GM19397 (cell line): Measurements from ENCODE around the gene PMFBP1.
A peak's percentile ranks its signal among the peaks of the same experiment; 100 is the strongest.
"Not testable (repeated sequence)": the region's sequence is repeated elsewhere in the genome, so short reads cannot be mapped to it uniquely, and the experiment has no call there.

Source experiments
- ATAC-seq: cut with Tn5 transposase; IDR thresholded peaks from one replicate; pipeline ENCODE4 v1.9.1; 2021; ENCODE audit warnings: mild to moderate bottlenecking, moderate library complexity; ENCODE audit not compliant: unreplicated experiment

PMFBP1 gene

DNA sequence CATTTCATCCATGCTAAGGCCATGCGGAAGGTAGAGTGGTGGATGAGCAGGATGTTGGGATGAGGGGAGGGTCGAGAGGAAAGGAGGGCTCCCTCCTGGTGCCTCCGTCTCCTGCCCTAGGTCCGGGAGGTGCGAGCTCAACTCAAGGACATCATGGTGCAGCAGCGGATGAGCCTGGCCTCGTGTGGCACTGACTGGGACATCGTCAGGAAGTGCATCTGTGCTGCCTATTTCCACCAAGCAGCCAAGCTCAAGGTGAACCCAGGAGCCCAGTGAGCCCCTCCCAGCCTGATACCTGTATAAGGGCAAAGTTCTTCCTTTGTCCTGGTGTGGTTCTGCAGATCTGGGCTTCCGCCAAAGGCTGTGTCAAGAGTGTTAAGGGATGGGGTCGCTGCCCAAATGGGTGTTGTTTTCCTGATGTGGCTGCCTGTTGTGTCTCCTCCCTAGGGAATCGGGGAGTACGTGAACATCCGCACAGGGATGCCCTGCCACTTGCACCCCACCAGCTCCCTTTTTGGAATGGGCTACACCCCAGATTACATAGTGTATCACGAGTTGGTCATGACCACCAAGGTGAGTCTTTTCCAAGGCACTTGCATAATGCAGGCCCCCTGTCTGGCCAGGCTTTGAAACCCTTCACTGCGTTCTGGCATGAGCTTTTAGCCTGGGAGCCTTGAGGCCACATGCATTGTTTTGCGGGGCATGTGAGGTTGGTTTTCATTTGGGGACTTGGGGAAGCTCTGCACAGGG, 63.4 kb downstream of the PMFBP1 start:
- ATAC-seq, result no peak

DNA sequence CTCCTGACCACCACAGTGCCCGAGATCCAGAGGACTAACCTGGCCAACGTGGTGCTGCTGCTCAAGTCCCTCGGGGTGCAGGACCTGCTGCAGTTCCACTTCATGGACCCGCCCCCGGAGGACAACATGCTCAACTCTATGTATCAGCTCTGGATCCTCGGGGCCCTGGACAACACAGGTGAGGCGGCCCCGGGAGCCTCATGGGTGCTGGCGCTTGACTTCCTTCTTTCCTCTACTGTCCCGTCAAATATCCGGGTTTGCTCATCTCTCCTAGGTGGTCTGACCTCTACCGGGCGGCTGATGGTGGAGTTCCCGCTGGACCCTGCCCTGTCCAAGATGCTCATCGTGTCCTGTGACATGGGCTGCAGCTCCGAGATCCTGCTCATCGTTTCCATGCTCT, 64.6 kb downstream of the PMFBP1 start:
- ATAC-seq, result no peak

DNA sequence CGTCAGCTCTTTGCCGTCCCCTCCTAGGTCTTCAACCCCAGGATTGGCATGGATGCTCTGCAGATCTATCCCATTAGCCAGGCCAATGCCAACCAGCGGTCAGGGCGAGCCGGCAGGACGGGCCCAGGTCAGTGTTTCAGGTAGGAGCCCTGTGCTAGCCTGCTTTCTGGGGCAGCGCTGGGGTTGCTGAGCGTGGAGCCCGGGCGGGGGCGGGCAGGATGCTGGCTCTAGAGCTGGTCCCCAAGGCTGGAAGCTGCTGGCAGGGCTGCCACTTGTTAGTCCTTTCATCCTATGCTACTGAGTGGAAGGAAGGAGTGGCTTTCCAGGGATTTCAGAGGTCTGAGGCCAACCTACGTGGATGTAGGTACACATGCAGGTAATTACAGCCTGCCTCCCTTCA, 66.0 kb downstream of the PMFBP1 start:
- no peak for ATAC-seq

DNA sequence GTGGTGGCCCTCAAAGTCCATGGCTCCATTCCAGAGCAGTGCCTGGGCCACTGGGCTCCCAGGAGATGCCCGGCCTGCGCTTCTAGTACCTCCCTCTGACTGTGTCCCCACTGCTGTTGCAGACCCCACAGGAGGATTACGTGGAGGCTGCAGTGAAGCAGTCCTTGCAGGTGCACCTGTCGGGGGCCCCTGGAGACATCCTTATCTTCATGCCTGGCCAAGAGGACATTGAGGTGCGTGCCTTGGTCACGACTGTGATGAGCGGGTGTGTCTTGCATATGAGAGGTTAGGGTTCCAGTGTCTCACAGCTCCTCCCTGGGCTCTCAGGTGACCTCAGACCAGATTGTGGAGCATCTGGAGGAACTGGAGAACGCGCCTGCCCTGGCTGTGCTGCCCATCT, 67.0 kb downstream of the PMFBP1 start:
- ATAC-seq, result no peak

DNA sequence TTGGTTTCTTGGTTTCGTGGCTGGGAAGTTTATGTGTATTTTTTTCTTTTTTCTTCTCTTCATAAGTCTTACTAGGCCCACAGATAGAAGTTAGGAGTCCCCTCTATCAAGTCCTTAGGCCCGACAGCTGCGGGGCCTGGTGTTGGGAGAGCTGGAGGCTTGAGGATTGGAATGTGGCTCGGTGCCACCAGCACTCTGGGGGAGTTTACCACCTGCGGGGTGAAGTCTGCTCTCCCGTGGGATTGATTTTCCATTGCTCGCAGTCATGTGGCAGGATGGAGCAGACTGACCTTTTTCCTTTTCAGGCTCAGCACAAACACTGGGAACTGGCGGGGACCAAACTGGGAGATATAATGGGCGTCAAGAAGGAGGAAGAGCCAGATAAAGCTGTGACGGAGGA, 70.8 kb downstream of the PMFBP1 start:
- no peak for ATAC-seq

DNA sequence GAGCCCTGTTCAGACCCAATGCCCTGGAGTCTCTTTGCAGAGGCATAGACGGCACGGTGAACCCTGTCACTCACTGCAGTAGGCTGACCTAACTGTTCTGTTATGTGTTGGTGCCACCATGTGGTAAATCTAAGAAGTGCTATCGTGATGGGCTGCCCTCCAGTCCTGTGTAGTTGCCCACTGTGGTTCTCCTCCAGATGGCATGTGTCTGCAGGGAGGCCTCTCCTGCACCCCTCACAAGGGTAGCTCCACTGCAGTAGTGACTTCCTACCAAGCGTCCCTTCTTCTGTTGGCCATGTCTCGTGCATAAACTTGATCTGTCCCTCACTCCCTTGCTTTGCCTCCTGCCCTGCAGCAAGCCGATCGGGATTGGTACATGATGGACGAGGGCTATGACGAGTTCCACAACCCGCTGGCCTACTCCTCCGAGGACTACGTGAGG, 72.6 kb downstream of the PMFBP1 start:
- ATAC-seq, result peak; percentile 72

DNA sequence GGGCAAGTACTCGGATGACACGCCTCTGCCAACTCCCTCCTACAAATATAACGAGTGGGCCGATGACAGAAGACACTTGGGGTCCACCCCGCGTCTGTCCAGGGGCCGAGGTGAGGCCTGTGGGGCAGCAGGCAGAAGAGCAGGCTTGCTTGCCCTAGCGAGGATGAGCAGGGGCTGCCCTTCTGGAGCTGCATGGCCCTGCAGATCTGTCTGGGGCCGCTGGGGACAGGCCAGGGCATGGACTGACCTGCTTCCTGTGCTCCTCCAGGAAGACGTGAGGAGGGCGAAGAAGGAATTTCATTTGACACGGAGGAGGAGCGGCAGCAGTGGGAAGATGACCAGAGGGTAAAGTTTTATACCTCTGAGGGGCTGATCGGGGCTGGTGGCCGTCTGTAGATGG, 73.0 kb downstream of the PMFBP1 start:
- no peak for ATAC-seq

DNA sequence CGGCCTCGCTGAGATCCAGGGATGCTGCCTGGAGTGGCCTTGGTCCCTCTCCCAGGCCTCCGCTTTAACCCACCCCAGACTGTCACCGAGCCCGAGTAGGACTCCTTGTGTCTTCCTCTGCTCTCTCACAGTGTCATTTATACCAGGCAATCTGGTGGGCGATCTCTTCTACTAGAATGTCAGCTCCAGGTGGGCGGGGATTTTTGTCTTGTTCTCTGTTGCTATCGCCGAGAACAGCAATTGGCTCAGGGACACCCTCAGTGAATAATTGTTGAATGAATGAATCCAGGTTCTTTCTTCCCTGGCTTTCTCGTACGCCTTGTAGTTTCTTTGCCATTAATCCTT, 77.7 kb downstream of the PMFBP1 start:
- no peak for ATAC-seq

DNA sequence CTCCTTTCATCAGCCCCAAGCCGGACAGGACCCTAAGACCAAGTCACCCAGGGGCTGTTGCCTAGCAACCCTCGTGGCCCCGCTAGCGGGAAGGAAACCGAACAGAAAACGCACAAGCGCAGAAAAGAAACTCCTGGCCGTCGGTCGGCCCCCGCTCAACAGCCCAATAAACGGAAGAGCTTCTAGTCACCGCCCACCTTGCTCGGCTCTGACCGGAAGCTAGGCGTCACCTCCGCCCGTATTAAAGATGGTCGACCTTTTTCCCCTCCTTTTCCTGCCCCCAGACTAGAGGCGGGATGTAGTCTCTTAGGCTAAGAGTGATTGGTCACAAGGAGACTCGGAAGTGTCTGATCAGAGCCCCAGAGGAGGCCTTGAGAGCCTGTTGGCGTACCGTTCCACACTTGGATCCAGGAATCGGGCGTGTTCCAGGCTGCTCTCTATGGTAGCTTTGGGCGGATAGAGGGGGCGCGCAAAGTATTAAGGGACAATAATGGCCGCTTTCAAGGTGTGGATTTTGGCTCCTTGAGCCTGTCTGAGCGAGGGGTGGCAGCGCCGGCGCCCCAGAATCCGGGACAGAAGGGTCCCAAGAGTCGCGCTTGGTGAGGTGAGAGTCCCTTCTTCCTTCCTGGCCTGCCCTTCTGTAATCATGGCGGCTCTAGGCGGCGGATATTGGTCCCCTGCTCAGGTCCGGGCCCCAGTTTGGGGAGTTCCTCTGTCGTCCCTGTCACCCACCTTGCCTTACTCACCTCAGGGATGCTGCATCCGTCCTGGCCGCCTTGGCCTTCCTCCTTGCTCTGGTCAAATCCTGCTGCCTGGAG, 78.3 kb downstream of the PMFBP1 start, which contains the start of the genes DHX38 and TXNL4B:
DHX38 (plus strand) TSS at position 400 of the 818 bp plus-strand sequence. CDS start 2,311 bp downstream, outside the sequence.
TXNL4B (minus strand) TSS at position 173 of the 818 bp plus-strand sequence. CDS start 2,871 bp downstream, outside the sequence.
- peak; percentile 96 for ATAC-seq

DNA sequence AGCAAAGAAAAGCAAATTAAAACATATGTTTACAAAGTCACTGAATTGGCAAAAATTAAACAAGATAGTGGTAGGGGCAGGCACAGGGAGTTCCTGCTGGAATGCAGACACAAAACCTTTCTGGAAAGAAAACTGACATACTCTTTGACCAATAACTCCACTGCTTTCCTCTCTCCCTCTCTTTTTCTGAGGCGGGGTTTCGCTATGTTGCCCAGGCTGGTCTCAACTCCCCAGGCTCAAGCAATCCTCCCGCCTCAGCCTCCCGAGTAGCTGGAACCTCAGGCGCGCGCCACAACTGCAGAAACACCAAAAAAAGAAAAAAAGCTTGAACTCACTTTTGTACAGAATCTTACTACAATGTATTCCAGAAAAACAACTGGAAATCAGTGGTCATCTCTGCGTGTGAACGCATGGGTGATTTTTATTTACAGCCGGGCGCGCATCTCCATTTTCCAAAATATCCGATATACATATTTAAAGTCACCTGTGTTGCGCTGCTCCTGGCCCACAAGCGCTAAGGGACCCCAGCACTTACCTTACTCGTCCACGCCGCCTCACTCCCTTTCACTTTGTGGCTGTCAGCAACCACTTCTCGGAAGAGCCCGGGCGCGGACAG, 79.0 kb downstream of the PMFBP1 start:
- ATAC-seq, result no peak

DNA sequence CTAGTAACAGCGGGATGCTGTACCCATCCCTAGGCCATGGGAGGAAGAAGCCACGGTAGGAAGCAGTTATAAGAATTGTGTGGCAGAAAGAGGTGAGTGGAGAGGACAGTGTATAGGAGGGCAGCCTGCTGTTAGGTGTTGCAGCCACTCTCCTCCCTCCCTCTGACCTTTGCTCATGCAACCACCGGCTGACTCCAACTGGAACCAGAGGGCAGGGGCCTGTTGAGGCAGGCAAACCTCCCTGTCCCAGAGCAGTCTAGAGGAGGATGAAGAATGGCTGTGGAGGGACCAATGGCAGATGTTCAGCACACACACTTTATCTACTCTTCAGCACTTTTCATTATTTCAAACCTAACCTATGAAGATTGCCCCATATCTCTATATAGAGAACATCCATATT, 80.7 kb downstream of the PMFBP1 start:
- no peak for ATAC-seq

DNA sequence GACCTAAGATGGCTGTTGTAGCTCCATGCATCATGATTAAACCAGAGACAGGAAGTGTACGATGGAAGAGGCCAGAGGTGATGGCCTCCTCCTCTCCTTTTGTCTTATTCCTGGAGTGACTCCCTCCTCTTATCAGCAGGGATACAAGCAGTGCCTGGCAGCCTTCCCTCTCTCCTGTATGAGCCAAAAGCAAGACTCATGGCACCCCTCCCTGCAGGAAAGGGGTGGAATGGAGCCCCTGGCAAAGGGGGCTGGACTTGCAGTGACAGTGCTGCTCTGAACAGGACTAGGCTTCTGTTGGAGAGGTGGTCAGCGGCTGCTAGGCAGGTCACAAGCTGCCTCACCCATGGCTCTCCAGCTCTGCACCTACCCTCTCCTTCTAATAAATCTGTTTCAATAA, 87.0 kb downstream of the PMFBP1 start:
- ATAC-seq, result no peak

DNA sequence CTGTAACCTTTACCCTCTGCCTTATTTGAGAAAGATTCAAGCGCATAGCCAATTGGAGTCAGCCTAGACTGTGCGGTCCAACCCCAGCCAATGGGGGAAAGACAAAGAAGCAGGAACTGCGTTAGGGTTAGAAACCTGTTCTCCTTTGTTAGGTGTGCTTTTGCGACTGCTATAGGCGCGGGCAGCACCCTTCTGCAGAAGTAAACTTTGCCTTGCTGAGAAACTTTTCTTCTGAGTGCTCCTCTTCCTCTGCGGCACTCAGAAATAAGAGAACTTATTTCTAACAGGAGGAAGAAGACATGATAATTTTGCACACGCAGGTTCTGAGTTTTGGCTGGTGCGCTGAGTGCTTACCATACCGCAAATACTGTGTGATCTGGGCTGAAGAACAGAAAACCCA, 87.5 kb downstream of the PMFBP1 start:
- no peak for ATAC-seq

DNA sequence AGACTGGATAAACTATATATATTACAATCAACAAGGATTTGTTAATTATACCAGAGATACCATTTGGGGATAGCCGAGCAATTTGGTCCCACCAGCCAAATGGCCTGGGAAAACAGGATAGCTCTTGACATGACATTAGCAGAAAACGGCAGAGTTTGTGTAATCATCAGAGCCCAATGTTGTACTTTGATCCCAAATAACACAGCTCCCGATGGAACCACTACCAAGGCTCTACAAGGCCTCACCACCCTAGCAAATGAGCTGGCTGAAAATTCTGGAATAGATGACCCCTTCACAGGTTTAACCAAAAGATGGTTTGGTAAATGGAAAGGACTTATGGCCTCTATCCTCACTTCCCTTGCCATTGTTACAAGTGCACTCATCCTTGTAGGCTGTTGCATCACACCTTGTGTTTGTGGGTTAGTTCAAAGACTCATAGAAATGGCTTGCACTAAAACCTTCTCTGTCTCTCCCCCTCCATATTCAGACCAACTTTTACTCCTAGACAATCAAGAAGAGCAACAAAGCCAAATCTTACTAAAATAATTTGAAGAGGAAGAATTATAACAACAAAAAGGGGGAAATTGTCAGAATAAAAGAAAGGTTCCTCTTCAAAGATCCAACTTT, 88.1 kb downstream of the PMFBP1 start:
- ATAC-seq, result no peak

DNA sequence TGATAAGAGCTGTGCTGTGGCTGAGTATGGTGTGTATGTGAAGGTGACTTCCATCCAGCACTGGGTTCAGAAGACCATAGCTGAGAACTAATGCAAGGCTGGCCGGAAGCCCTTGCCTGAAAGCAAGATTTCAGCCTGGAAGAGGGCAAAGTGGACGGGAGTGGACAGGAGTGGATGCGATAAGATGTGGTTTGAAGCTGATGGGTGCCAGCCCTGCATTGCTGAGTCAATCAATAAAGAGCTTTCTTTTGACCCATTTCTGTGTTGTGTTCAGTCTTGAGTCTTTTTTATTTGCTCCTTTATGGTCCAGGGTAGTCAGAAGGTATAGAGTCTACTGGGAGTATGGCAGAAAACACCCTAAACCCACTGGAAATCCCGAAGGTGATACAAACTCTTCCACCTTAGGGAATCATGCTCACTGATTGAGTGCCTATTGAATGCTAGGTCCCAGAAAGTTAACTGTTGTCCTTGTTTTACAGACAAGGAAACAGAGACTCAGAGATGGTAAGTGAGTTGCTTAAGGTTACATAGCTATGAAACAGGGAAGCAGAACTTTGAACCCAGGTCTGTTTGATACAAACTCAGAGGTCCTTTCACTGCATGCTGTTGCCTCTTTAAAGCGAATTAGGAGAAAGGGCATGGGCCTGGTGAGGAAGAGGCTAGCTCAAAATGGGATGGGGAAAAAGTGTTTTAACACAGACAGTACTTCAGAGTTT, 94.8 kb downstream of the PMFBP1 start:
- not testable (repeated sequence) for ATAC-seq

DNA sequence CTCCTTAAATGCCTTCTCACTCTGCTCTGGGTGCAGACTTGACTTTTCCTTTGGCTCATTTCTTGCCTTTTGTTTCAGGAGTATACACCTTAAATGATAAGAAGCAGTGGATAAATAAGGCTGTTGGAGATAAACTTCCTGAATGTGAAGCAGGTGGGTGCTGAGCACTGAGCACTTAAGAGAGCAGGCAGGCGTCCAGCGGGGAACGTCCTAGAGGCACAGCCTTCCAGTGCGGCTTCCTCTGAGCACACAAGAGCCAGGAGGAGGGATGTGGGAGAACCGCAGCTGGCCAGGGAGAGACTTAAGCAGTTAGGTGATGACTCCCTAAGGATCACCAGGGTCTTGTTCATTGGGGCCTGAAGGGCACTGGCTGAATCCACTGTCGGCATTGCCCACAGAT, 96.9 kb downstream of the PMFBP1 start:
- ATAC-seq, result not testable (repeated sequence)

DNA sequence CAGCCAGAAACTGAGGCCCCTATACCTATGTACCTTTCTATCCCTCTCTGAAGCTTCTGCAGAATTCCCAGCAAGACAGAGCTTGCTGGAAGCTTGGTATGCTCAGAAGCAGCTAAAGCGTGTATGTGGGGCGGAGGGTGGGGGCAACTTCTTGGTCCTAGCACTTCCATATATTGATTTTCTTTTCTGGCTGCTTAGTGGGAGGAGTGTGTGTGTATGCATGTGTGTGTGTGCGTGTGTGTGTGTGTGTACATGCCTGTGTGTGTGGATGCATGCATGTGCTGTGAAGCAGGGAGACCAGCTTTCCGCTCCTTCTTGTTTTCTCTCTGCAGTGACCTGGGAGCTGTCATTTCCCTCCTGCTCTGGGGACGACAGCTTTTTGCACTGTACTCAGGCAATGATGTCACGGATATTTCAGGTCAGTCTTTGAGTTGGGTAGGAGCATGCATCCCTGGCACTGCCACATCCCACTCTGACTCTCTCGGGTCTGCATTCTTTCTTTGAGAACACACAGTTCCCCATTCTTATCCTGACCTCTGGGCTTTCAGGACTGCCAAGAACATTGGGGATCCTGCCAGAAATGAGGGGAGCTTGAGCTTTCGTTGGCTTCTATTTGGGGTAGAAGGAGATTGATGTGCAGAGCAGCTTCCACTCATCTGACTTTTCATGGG, 98.3 kb downstream of the PMFBP1 start:
- no peak for ATAC-seq

DNA sequence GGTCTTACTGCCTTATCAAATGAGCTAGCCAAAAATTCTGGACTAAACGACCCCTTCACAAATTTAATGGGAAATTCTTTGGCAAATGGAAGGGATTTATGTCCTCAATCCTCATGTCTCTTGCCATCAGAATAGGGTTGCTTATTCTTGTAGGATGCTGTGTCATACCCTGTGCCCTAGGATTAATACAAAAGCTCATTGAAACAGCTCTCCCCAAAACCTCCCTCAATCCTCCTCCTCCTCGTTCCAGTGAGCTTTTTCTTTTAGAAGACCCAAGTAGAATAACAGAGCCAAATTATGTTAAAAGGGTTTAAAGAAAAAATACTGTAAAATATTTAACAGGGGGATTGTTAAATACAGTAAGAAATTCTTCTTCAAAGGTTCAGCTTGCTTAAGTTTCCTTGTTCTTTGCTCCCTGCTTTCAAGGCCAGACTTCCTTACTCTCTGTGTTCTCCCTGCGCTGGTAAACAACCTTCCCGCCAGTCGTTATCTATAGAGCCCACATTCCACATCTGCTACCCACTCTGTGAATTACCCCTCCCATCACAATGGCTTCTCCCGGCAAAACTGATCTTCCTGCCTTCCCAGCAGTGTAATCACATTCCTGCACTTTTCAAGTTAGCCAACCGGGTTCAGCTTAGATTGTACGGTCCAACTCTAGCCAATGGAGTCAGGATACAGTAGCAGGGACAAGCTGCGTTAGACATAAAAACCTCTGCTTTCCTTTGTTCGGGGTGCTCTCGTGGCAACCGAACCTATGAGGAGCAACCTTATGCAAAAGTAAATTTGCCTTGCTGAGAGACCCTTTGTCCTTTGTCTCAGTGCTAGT, 99.2 kb downstream of the PMFBP1 start:
- no peak for ATAC-seq
